Testis (tissue), 2 donors: ENCODE measurements around the gene AVPR2.

Source experiments
- CTCF ChIP-seq, 3 experiments: fragments of 450-650 bp in 2 of 3; fragments of 200-600 bp in 1 of 3; sonication (generic) in 1 of 3; IDR thresholded peaks; one replicate each; pipeline ENCODE4 v1.5.1; 2016 to 2019; ENCODE audit warnings: antibody characterized with exemption in 3 of 3, mild to moderate bottlenecking in 2 of 3, moderate library complexity in 1 of 3
- POLR2A ChIP-seq: fragments of 450-650 bp; IDR thresholded peaks from one replicate; pipeline ENCODE4 v1.6.1; 2017; ENCODE audit warnings: antibody characterized with exemption, mild to moderate bottlenecking, moderate library complexity

GRCh38 chrX:153881281-153881680 lies 23.2 kb upstream of the AVPR2 start:
- TF ChIP-seq CTCF (IDR thresholded peaks at IDR 0.05), result no peak
- no peak for TF ChIP-seq POLR2A
